ENCODE measurements around the gene METTL14.

GRCh38 chr4:118682928-118683327 lies 2.3 kb upstream of the METTL14 start:
- no peak for TF ChIP-seq GATA3 (IDR thresholded peaks at IDR 0.05; ENCODE audit: low read depth, low read length)
- no peak for TF ChIP-seq GATA2 (IDR thresholded peaks at IDR 0.05; ENCODE audit: low read depth, low read length)
